GM12801 (cell line): ENCODE measurements around the gene LRIT2.

Experiments used
- CTCF ChIP-seq: IDR thresholded peaks from one replicate; pipeline ENCODE4 v1.5.1; 2011; ENCODE audit warnings: control low read depth; ENCODE audit not compliant: insufficient read length; ENCODE audit errors: extremely low read depth

The LRIT2 gene

DNA sequence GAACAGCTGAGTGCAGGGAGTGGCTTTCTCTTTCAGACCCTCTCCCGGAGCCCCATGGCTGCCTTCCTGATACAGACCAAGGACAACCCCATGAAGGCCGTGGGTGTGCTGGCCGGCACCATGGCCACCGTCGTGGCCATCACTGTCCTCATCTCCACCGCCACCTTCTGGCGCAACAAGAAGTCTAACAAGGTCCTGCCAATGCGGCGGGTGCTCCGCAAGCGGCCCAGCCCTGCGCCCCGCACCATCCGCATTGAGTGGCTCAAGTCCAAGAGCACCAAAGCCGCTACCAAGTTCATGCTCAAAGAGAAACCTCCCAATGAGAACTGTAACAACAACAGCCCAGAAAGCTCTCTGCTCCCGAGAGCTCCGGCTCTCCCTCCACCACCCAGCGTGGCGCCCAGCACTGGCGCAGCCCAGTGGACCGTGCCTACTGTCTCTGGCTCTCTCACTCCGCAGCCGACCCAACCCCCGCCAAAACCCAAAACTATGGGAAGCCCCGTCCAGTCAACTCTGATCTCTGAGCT lies 11.2 kb downstream of the LRIT2 start:
- no peak for TF ChIP-seq CTCF

- no peak for TF ChIP-seq CTCF
Observed at GRCh38 chr10:84213076-84213475, 12.3 kb downstream of the LRIT2 start.

DNA sequence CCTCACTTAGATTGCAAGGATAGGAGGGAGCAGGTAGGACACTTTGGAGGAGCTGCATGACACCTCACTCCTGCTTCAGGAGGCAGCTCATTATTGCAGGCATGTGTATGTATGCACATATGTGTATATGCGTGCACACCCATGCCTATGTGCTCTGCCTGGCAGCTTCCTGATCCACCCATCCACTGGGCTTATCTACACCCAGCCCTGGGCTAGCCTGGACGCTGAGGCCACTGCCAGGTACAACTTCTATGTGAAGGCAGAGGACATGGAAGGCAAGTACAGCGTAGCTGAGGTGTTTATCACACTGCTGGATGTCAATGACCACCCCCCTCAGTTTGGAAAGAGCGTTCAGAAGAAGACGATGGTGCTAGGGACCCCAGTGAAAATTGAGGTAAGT lies 13.3 kb downstream of the LRIT2 start:
- no peak for TF ChIP-seq CTCF

GRCh38 chr10:84211566-84211965 lies 13.8 kb downstream of the LRIT2 start:
- no peak for TF ChIP-seq CTCF

DNA sequence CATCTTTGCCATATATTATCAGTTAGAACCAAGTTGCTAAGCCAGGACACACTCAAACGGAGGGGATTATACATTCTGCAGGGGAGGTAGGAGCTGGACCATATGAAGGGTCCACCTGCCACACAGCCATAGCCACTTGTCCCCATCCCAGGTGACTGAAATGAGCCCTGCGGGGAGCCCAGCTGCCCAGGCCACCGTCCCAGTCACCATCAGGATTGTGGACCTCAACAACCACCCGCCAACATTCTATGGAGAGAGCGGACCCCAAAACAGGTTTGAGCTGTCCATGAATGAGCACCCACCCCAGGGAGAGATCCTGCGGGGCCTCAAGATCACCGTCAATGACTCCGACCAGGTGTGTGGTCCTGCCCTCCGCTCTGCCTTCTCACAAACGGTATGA lies 17.3 kb downstream of the LRIT2 start:
- no peak for TF ChIP-seq CTCF

- TF ChIP-seq CTCF, result no peak
Observed at GRCh38 chr10:84205853-84206525, 19.4 kb downstream of the LRIT2 start.

DNA sequence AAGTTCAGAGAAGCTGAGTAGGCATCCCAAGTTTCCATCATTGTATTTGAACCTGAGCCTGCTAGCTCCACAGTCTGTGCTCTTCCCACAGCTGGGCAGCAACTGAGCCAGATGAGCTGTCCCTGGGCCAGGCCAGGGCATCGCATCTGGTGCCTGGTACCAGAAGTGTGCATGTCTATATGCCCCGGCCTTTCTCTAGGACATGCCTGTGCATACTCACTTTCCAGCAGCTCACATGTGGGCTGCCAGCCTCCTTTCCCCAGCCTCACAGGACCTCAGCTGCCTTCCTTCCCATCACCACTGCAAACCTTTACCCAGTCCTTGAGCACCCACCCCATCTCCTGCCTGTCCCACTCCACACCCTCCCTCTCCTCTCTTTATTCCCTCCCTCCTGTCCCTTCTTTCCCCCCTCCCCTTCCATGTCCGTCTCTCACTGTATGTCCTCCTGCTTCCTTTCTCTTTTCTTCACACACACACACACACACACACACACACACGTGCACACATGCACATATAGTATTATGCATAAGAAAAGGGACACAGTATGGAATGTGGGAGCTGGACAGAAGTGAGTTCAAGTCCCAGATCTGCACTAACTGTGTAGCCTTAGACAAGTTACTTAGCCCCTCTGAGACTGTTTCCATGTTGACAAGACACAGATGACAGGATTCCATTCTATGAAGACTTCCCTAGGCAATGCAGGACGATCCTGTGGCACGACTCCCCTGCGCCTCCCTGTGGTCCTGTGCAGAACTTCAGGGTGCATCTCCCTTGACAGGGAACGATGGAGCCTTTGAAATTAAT lies 20.1 kb downstream of the LRIT2 start:
- peak; percentile 80 for TF ChIP-seq CTCF
